HCT116 (cell line): ENCODE measurements around the gene EXOSC5. TPM values are rescaled to one million over a fixed set of nuclear protein-coding genes. Genes with fewer than 3 reads are reported as not detected.

Experiments
- ATAC-seq: fragments of 200-7000 bp; cut with Tn5 transposase; 2 replicates; pipeline ENCODE4 v1.9.1; 2020; ENCODE audit warnings: mild to moderate bottlenecking, moderate library complexity
- BruUV-seq: library from RNA; stranded (reverse); fragments of 400-500 nt; replicated peaks from 2 replicates; lab custom pipeline; 2021; lab: Mats Ljungman, UMichigan
- CTCF ChIA-PET: fragments of 300-600 bp; sonication (Branson Sonifier 250); formaldehyde crosslinking; loops from one replicate; lab custom pipeline; 2021; ENCODE audit warnings: antibody characterized with exemption; lab: Charles Lee
- POLR2A ChIA-PET: fragments of 300-600, 350-600 bp; sonication (Branson Sonifier 250); formaldehyde crosslinking; loops from one replicate; lab custom pipeline; 2021; ENCODE audit warnings: antibody characterized with exemption; lab: Charles Lee
- RAD21 ChIA-PET, 2 experiments: fragments of 300-600 bp; sonication (Branson Sonifier 250); formaldehyde crosslinking; loops; one replicate each; lab custom pipeline; 2023; ENCODE audit warnings: low total read pairs in 2 of 2; ENCODE audit not compliant: uncharacterized antibody in 2 of 2, unreplicated experiment in 2 of 2, low non-redundant PET in 1 of 2; lab: Charles Lee
- DNase-seq: peaks from one replicate; pipeline ENCODE4 v3.0.0-alpha.2; 2010; ENCODE audit warnings: low read depth, low spot score
- H2AFZ ChIP-seq: fragments of 200-600 bp; shearing (Covaris generic), sonication (generic); 2 replicates; pipeline ENCODE4 v1.6.1; 2017; ENCODE audit warnings: low read depth, mixed run types, mixed read lengths, antibody characterized with exemption, low read length; ENCODE audit not compliant: poor library complexity, severe bottlenecking
- H3K27ac ChIP-seq: 2 replicates; pipeline ENCODE4 v1.5.1; 2012; ENCODE audit warnings: low read depth, low read length
- H3K27me3 ChIP-seq: fragments of 200-600 bp; sonication (generic); 2 replicates; pipeline ENCODE4 v1.6.1; 2016; ENCODE audit warnings: mixed run types, low read length, mixed read lengths; ENCODE audit not compliant: insufficient read depth
- H3K36me3 ChIP-seq, 2 experiments: fragments of 200-500 bp in 1 of 2; fragments of 200-600 bp in 1 of 2; sonication (Bioruptor generic) in 1 of 2; sonication (generic) in 1 of 2; 2 replicates each; pipeline versions ENCODE4 v1.5.1 to v1.6.1; 2014 to 2016; ENCODE audit warnings: low read length in 2 of 2, inconsistent platforms in 1 of 2, mixed read lengths in 1 of 2, mixed run types in 1 of 2; ENCODE audit not compliant: insufficient read depth in 2 of 2, control insufficient read depth in 1 of 2
- H3K4me1 ChIP-seq, 2 experiments: fragments of 200-600 bp in 1 of 2; sonication (generic) in 1 of 2; 2 replicates each; pipeline versions ENCODE4 v1.5.1 to v1.6.1; 2012 to 2017; ENCODE audit warnings: low read length in 2 of 2, inconsistent platforms in 1 of 2, mild to moderate bottlenecking in 1 of 2, mixed read lengths in 1 of 2, mixed run types in 1 of 2, moderate library complexity in 1 of 2; ENCODE audit not compliant: insufficient read depth in 2 of 2, control insufficient read depth in 1 of 2
- H3K4me2 ChIP-seq: fragments of 200-600 bp; sonication (generic); 2 replicates; pipeline ENCODE4 v1.6.1; 2017; ENCODE audit warnings: mixed run types, low read length, mixed read lengths
- H3K4me3 ChIP-seq, 2 experiments: fragments of 200-600 bp in 1 of 2; sonication (generic) in 1 of 2; replicated peaks in 1 of 2; 2 replicates each; pipeline ENCODE4 v1.5.1; 2011 to 2016; ENCODE audit warnings: low read length in 2 of 2, control low read depth in 1 of 2, low read depth in 1 of 2, mild to moderate bottlenecking in 1 of 2, mixed read lengths in 1 of 2, mixed run types in 1 of 2
- H3K79me2 ChIP-seq: fragments of 200-600 bp; sonication (generic); 2 replicates; pipeline ENCODE4 v1.6.1; 2017; ENCODE audit warnings: mild to moderate bottlenecking, mixed run types, low read length, moderate library complexity, mixed read lengths; ENCODE audit not compliant: insufficient read depth
- H3K9ac ChIP-seq: fragments of 200-600 bp; sonication (generic); 2 replicates; pipeline ENCODE4 v1.6.1; 2016; ENCODE audit warnings: low read length, mixed read lengths
- H3K9me2 ChIP-seq: fragments of 200-600 bp; sonication (generic), shearing (Covaris generic); 2 replicates; pipeline ENCODE4 v1.6.1; 2017; ENCODE audit warnings: mixed run types, mild to moderate bottlenecking, moderate library complexity; ENCODE audit not compliant: insufficient read depth
- H3K9me3 ChIP-seq, 2 experiments: fragments of 200-500 bp in 1 of 2; fragments of 200-600 bp in 1 of 2; sonication (Bioruptor generic) in 1 of 2; sonication (generic) in 1 of 2; 2 replicates each; pipeline ENCODE4 v1.6.1; 2014 to 2017; ENCODE audit warnings: low read length in 2 of 2, mixed read lengths in 2 of 2, inconsistent platforms in 1 of 2, low read depth in 1 of 2, mild to moderate bottlenecking in 1 of 2, mixed run types in 1 of 2, moderate library complexity in 1 of 2; ENCODE audit not compliant: control insufficient read depth in 1 of 2, insufficient read depth in 1 of 2
- H4K20me1 ChIP-seq: fragments of 200-600 bp; sonication (generic), shearing (Covaris generic); 2 replicates; pipeline ENCODE4 v1.6.1; 2017; ENCODE audit warnings: mixed run types, mild to moderate bottlenecking, moderate library complexity; ENCODE audit not compliant: insufficient read depth
- CEBPB ChIP-seq: IDR thresholded peaks from 2 replicates; pipeline ENCODE4 v1.6.1; 2012; ENCODE audit warnings: low read depth
- EGR1 ChIP-seq: IDR thresholded peaks from 2 replicates; pipeline ENCODE4 v1.6.1; 2012; ENCODE audit warnings: low read depth
- ELF1 ChIP-seq: IDR thresholded peaks from 2 replicates; pipeline ENCODE4 v1.6.1; 2012; ENCODE audit warnings: low read depth, borderline replicate concordance
- EZH2 ChIP-seq: fragments of 200-600 bp; sonication (generic); IDR thresholded peaks from 2 replicates; pipeline ENCODE4 v1.6.1; 2017; ENCODE audit warnings: antibody characterized with exemption, mixed run types
- JUND ChIP-seq: IDR thresholded peaks from 2 replicates; pipeline ENCODE4 v1.6.1; 2012
- MAX ChIP-seq: IDR thresholded peaks from 2 replicates; pipeline ENCODE4 v1.6.1; 2012
- POLR2A ChIP-seq: IDR thresholded peaks from 2 replicates; pipeline ENCODE4 v1.7.0; 2011; ENCODE audit warnings: borderline replicate concordance; ENCODE audit not compliant: insufficient read depth, insufficient read length; ENCODE audit errors: extremely low read depth
- POLR2AphosphoS5 ChIP-seq: IDR thresholded peaks from 2 replicates; pipeline ENCODE4 v1.6.1; 2011; ENCODE audit warnings: mild to moderate bottlenecking, low read depth, low read length, moderate library complexity
- SIN3A ChIP-seq: IDR thresholded peaks from 2 replicates; pipeline ENCODE4 v1.6.1; 2012; ENCODE audit warnings: low read depth
- SRF ChIP-seq: IDR thresholded peaks from 2 replicates; pipeline ENCODE4 v1.6.1; 2012; ENCODE audit warnings: low read depth
- TCF7L2 ChIP-seq: IDR thresholded peaks from 2 replicates; pipeline ENCODE4 v1.7.0; 2011; ENCODE audit warnings: borderline replicate concordance, inconsistent platforms; ENCODE audit not compliant: insufficient read depth, insufficient read length; ENCODE audit errors: extremely low read depth
- YY1 ChIP-seq: IDR thresholded peaks from 2 replicates; pipeline ENCODE4 v1.6.1; 2011; ENCODE audit warnings: low read length, low read depth, moderate library complexity, mild to moderate bottlenecking; ENCODE audit not compliant: insufficient replicate concordance; ENCODE audit errors: extremely low read depth
- ZFX ChIP-seq: fragments of 450-650 bp; IDR thresholded peaks from 2 replicates; pipeline ENCODE4 v1.6.1; 2017
- ZNF274 ChIP-seq: fragments of 200-500 bp; sonication (Bioruptor generic); IDR thresholded peaks from 2 replicates; pipeline ENCODE4 v1.6.1; 2014; ENCODE audit warnings: mild to moderate bottlenecking, low read depth, low read length, inconsistent platforms
- intact Hi-C: fragments of 100-400 bp; cut with micrococcal nuclease; formaldehyde crosslinking; loops from 2 replicates; pipeline ENCODE4 v1.10.0; 2022
- total RNA-seq: library from RNA; stranded (reverse); gene quantifications from one replicate; pipeline ENCODE4 v1.2.1, GENCODE V29; 2021; ENCODE audit not compliant: unreplicated experiment

Gene EXOSC5
- total RNA-seq, 1 experiment from 2014 or later = 57.5 TPM

- ChIA-PET RAD21 (interaction anchor here in 1 of 2 experiments (1.1 kb wide), 1 partner anchor 12 kb away, joined by 4 read pairs; no protein-coding TSS in a partner anchor), CTCF (interaction anchor here (1.0 to 3.3 kb wide), 9 partner anchors 8 to 206 kb away, joined by 3 to 54 read pairs (median 6); partner anchors contain the start of genes DMAC2 and TGFB1)
- peaks cover 8 to 45% of the 10 kb centered on the region in 2 experiments; a peak in 3 of 4 replicates for H3K4me1 ChIP-seq
- H4K20me1 ChIP-seq = no peaks in the 10 kb centered on the region
- no peak overlapping the region for H2AFZ ChIP-seq
- peaks cover 12% of the 10 kb centered on the region; the same call in 1 of the 2 replicates for H3K79me2 ChIP-seq
- no peaks in the 10 kb centered on the region for H3K36me3 ChIP-seq
- BruUV-seq = no TSS peak
- peak overlapping the region; percentile 89 for H3K27ac ChIP-seq
- no peaks in the 10 kb centered on the region for H3K9me2 ChIP-seq
- intact Hi-C loops = no loop called here
- H3K4me3 ChIP-seq = peak overlapping the region; percentile 69 to 70
- H3K9ac ChIP-seq = peak overlapping the region; percentile 77
- no peak for TF ChIP-seq EZH2
- no peak for TF ChIP-seq MAX
- TF ChIP-seq ZFX = 0 out of 2 replicates have a peak, but pooled peaks have one; percentile 9
- TF ChIP-seq, all 23 proteins: peak for 1
- ATAC-seq (0 out of 2 replicates have a peak, but pooled peaks have one; percentile 1), DNase-seq (no peak)
- peak overlapping the region; percentile 89 for H3K4me2 ChIP-seq
- H3K27me3 ChIP-seq = no peaks in the 10 kb centered on the region
- no peaks in the 10 kb centered on the region for H3K9me3 ChIP-seq
- POLR2A ChIA-PET = interaction anchor here (0.9 to 2.1 kb wide), 7 partner anchors 9 to 519 kb away, joined by 3 to 13 read pairs (median 4); partner anchors contain the start of gene DMAC2
These were observed 32.4 kb downstream of the EXOSC5 start for GRCh38 chr19:41364524-41365391.

- Histone ChIP-seq H3K4me3 (peak within 1 kb of the TSS; percentile 69 to 70), H4K20me1 (no peaks in the 10 kb centered on the region), H3K9me2 (no peaks in the 10 kb centered on the region), H3K9me3 (no peaks in the 10 kb centered on the region), H3K27ac (peak within 1 kb of the TSS; percentile 89), H3K4me2 (peak within 1 kb of the TSS; percentile 89), H2AFZ (no peak within 1 kb of the TSS), H3K79me2 (peaks cover 12% of the 10 kb centered on the region; the same call in 1 of the 2 replicates), H3K9ac (peak within 1 kb of the TSS; percentile 77), H3K27me3 (no peaks in the 10 kb centered on the region), H3K4me1 (peaks cover 8 to 45% of the 10 kb centered on the region in 2 experiments; a peak in 3 of 4 replicates), H3K36me3 (no peaks in the 10 kb centered on the region)
- peak; percentile 96 for ATAC-seq
- BruUV-seq = TSS peak; percentile 87
- ChIA-PET RAD21 (interaction anchor here in 1 of 2 experiments (1.1 kb wide), 1 partner anchor 12 kb away, joined by 4 read pairs; no protein-coding TSS in a partner anchor), POLR2A (interaction anchor here (0.9 to 2.1 kb wide), 7 partner anchors 9 to 520 kb away, joined by 3 to 13 read pairs (median 4); partner anchors contain the start of gene DMAC2), CTCF (interaction anchor here (1.0 to 3.3 kb wide), 9 partner anchors 9 to 207 kb away, joined by 3 to 54 read pairs (median 6); partner anchors contain the start of genes DMAC2 and TGFB1)
- peak; percentile 96 for DNase-seq
- intact Hi-C loops = no loop called here
- TF ChIP-seq SIN3A = no peak
- TF ChIP-seq CEBPB = no peak
- TF ChIP-seq YY1 = peak; percentile 99
- no peak for TF ChIP-seq EZH2
- no peak; the same call in 1 of the 2 replicates for TF ChIP-seq ELF1
- TF ChIP-seq SRF = peak; percentile 90
- no peak for TF ChIP-seq MAX
- TF ChIP-seq EGR1 = peak; percentile 76
- no peak for TF ChIP-seq ZNF274
- TF ChIP-seq POLR2A = peak; percentile 63
- peak; percentile 76 for TF ChIP-seq POLR2AphosphoS5
- no peak for TF ChIP-seq JUND
- 0 out of 2 replicates have a peak, but pooled peaks have one; percentile 42 for TF ChIP-seq ZFX
- peak; percentile 86 for TF ChIP-seq TCF7L2
These were observed 33.2 kb downstream of the EXOSC5 start, which contains the start of gene B9D2 for GRCh38 chr19:41363753-41364523. B9D2 (minus strand) TSS chr19:41364149; CDS start chr19:41363519, 630 bp downstream.
